Neural cell (in vitro differentiated cells): ENCODE data around the gene ACTRT2. TPM values are rescaled to one million over a fixed set of nuclear protein-coding genes. Genes with fewer than 3 reads are reported as not detected.
A peak's percentile ranks its signal among the peaks of the same experiment; 100 is the strongest.

Source experiments
- H2AFZ ChIP-seq: fragments of 200-600, 300-800 bp; sonication (generic), shearing (Covaris generic); 2 replicates; pipeline ENCODE4 v1.6.0; 2014; ENCODE audit warnings: low read depth, mild to moderate bottlenecking, antibody characterized with exemption, low read length, moderate library complexity
- H3F3A ChIP-seq: fragments of 200-600 bp; shearing (Covaris generic); 2 replicates; pipeline ENCODE4 v1.6.1; 2016; ENCODE audit warnings: mild to moderate bottlenecking, moderate library complexity, mixed read lengths, antibody characterized with exemption, low read length; ENCODE audit not compliant: insufficient read depth, poor library complexity, severe bottlenecking
- H3K27ac ChIP-seq: fragments of 200-600, 300-800 bp; sonication (generic), shearing (Covaris generic); 2 replicates; pipeline ENCODE4 v1.5.1; 2014; ENCODE audit warnings: mild to moderate bottlenecking, low read length, moderate library complexity
- H3K27me3 ChIP-seq: fragments of 300-800, 200-600 bp; sonication (generic), shearing (Covaris generic); 2 replicates; pipeline ENCODE4 v1.6.0; 2014; ENCODE audit warnings: mild to moderate bottlenecking, low read depth, low read length, moderate library complexity; ENCODE audit not compliant: insufficient read depth
- H3K36me3 ChIP-seq: fragments of 300-800, 200-600 bp; sonication (generic), shearing (Covaris generic); 2 replicates; pipeline ENCODE4 v1.5.1; 2014; ENCODE audit warnings: mild to moderate bottlenecking, antibody characterized with exemption, low read length, moderate library complexity; ENCODE audit not compliant: insufficient read depth
- H3K4me2 ChIP-seq: fragments of 300-800, 200-600 bp; sonication (generic), shearing (Covaris generic); 2 replicates; pipeline ENCODE4 v1.6.0; 2014; ENCODE audit warnings: mild to moderate bottlenecking, low read length
- H3K4me3 ChIP-seq: fragments of 300-800, 200-600 bp; sonication (generic), shearing (Covaris generic); 2 replicates; pipeline ENCODE4 v1.5.1; 2014; ENCODE audit warnings: mild to moderate bottlenecking, low read length, moderate library complexity
- H3K79me2 ChIP-seq: fragments of 200-600 bp; shearing (Covaris generic); replicated peaks from 2 replicates; pipeline ENCODE4 v1.6.0; 2014; ENCODE audit warnings: mild to moderate bottlenecking, low read length, moderate library complexity; ENCODE audit not compliant: insufficient read depth
- H3K9ac ChIP-seq: fragments of 300-800, 200-600 bp; sonication (generic), shearing (Covaris generic); 2 replicates; pipeline ENCODE4 v1.6.1; 2016; ENCODE audit warnings: mild to moderate bottlenecking, low read length, mixed read lengths
- H3K9me2 ChIP-seq: fragments of 200-600 bp; shearing (Covaris generic); 2 replicates; pipeline ENCODE4 v1.6.1; 2016; ENCODE audit warnings: mild to moderate bottlenecking, low read length, mixed read lengths; ENCODE audit not compliant: insufficient read depth
- H3K9me3 ChIP-seq: fragments of 200-600, 300-800 bp; sonication (generic), shearing (Covaris generic); 2 replicates; pipeline ENCODE4 v1.6.1; 2016; ENCODE audit warnings: mild to moderate bottlenecking, mixed run types, low read length, moderate library complexity, mixed read lengths
- H4K20me1 ChIP-seq: fragments of 200-600 bp; shearing (Covaris generic); 2 replicates; pipeline ENCODE4 v1.6.1; 2016; ENCODE audit warnings: mild to moderate bottlenecking, mixed run types; ENCODE audit not compliant: insufficient read depth
- CTCF ChIP-seq: fragments of 450-650 bp; IDR thresholded peaks from 2 replicates; pipeline ENCODE4 v1.5.1; 2014; ENCODE audit warnings: antibody characterized with exemption, mild to moderate bottlenecking, moderate library complexity; ENCODE audit not compliant: poor library complexity, severe bottlenecking
- EP300 ChIP-seq: fragments of 450-650 bp; conservative IDR thresholded peaks from 2 replicates; pipeline ENCODE4 v1.6.1; 2014; ENCODE audit warnings: antibody characterized with exemption, mild to moderate bottlenecking, moderate library complexity; ENCODE audit not compliant: poor library complexity, severe bottlenecking
- EZH2 ChIP-seq: fragments of 200-600, 300-800 bp; shearing (Covaris generic), sonication (generic); IDR thresholded peaks from 2 replicates; pipeline ENCODE4 v1.6.1; 2014; ENCODE audit warnings: antibody characterized with exemption, low read length, borderline replicate concordance, mild to moderate bottlenecking; ENCODE audit not compliant: insufficient read depth, poor library complexity, severe bottlenecking
- MXI1 ChIP-seq: fragments of 450-650 bp; conservative IDR thresholded peaks from 2 replicates; pipeline ENCODE4 v1.6.1; 2014; ENCODE audit warnings: antibody characterized with exemption, mild to moderate bottlenecking; ENCODE audit not compliant: poor library complexity, severe bottlenecking
- POLR2AphosphoS5 ChIP-seq: IDR thresholded peaks from 2 replicates; pipeline ENCODE4 v1.6.1; 2012
- RAD21 ChIP-seq: fragments of 450-650 bp; conservative IDR thresholded peaks from 2 replicates; pipeline ENCODE4 v1.6.1; 2014; ENCODE audit warnings: antibody characterized with exemption, mild to moderate bottlenecking, moderate library complexity
- REST ChIP-seq: IDR thresholded peaks from 2 replicates; pipeline ENCODE4 v1.6.1; 2012; ENCODE audit warnings: borderline replicate concordance
- SMC3 ChIP-seq: fragments of 450-650 bp; conservative IDR thresholded peaks from 2 replicates; pipeline ENCODE4 v1.6.1; 2014; ENCODE audit warnings: antibody characterized with exemption, mild to moderate bottlenecking, moderate library complexity; ENCODE audit not compliant: poor library complexity
- TAF1 ChIP-seq: IDR thresholded peaks from 2 replicates; pipeline ENCODE4 v1.6.1; 2012; ENCODE audit warnings: low read depth
- polyA plus RNA-seq: library from polyadenylated mRNA; depleted of rRNA; stranded (reverse); fragments of >200 nt; gene quantifications from 2 replicates; pipeline ENCODE4 v1.2.3, GENCODE V29; 2014

The ACTRT2 gene
- polyA plus RNA-seq, 1 donor from 2014 or later = not detected

- Histone ChIP-seq H2AFZ (no peak overlapping the region), H3K4me2 (no peak overlapping the region), H3K27me3 (peaks cover 40% of the 10 kb centered on the region), H3K9ac (peak overlapping the region; percentile 58), H3K9me2 (no peaks in the 10 kb centered on the region), H3K79me2 (peaks cover 65% of the 10 kb centered on the region), H3K27ac (no peak overlapping the region), H4K20me1 (no peaks in the 10 kb centered on the region), H3K9me3 (no peaks in the 10 kb centered on the region), H3K36me3 (no peaks in the 10 kb centered on the region), H3K4me3 (peak overlapping the region; percentile 71), H3F3A (no peaks in the 10 kb centered on the region)
- TF ChIP-seq CTCF = no peak
- TF ChIP-seq RAD21 = no peak
- no peak for TF ChIP-seq SMC3
- no peak for TF ChIP-seq MXI1
- no peak for TF ChIP-seq REST
- no peak for TF ChIP-seq EZH2
- no peak for TF ChIP-seq EP300
- no peak for TF ChIP-seq POLR2AphosphoS5
- no peak for TF ChIP-seq TAF1
These were observed 46.0 kb downstream of the ACTRT2 start for GRCh38 chr1:3067301-3067670.

- no peaks in the 10 kb centered on the region for H4K20me1 ChIP-seq
- no peaks in the 10 kb centered on the region for H3K9me2 ChIP-seq
- no peak overlapping the region for H3K4me2 ChIP-seq
- H3K9ac ChIP-seq = peak overlapping the region; percentile 58
- peak overlapping the region; percentile 71 for H3K4me3 ChIP-seq
- TF ChIP-seq MXI1 = peak; percentile 31
- no peak for TF ChIP-seq REST
- TF ChIP-seq POLR2AphosphoS5 = no peak
- no peak for TF ChIP-seq CTCF
- peaks cover 72% of the 10 kb centered on the region for H3K79me2 ChIP-seq
- no peaks in the 10 kb centered on the region for H3F3A ChIP-seq
- H3K9me3 ChIP-seq = no peaks in the 10 kb centered on the region
- H2AFZ ChIP-seq = no peak overlapping the region
- H3K27me3 ChIP-seq = peaks cover 47% of the 10 kb centered on the region
- H3K36me3 ChIP-seq = no peaks in the 10 kb centered on the region
- H3K27ac ChIP-seq = no peak overlapping the region
These were observed 46.6 kb downstream of the ACTRT2 start for GRCh38 chr1:3067671-3068563.
